Breast epithelium (tissue), 4 donors: ENCODE data around the gene PGLYRP4. TPM values are rescaled to one million over a fixed set of nuclear protein-coding genes. Genes with fewer than 3 reads are reported as not detected.
A peak's percentile ranks its signal among the peaks of the same experiment; 100 is the strongest.

Experiments used
- DNase-seq, 2 donors: peaks; one replicate each; pipeline ENCODE4 v3.0.0-alpha.2; 2019; ENCODE audit warnings: low spot score in 2 of 2
- H3K27ac ChIP-seq, 2 donors: fragments of 200-600 bp; sonication (generic) in 1 of 2; one replicate each; pipeline ENCODE4 v1.5.1; 2016 to 2019; ENCODE audit warnings: mild to moderate bottlenecking in 1 of 2
- H3K27me3 ChIP-seq, 2 donors: fragments of 200-600 bp; sonication (generic) in 1 of 2; one replicate each; pipeline versions ENCODE4 v1.5.1 to v1.6.0; 2017 to 2019; ENCODE audit warnings: control low read depth in 1 of 2, mild to moderate bottlenecking in 1 of 2
- H3K36me3 ChIP-seq: fragments of 200-600 bp; one replicate; pipeline ENCODE4 v1.5.1; 2019
- H3K4me1 ChIP-seq, 2 donors: fragments of 200-600 bp; sonication (generic); one replicate each; pipeline ENCODE4 v1.5.1; 2016 to 2019; ENCODE audit warnings: control low read depth in 1 of 2
- H3K4me3 ChIP-seq, 3 donors: fragments of 200-600 bp; sonication (generic); 1 replicate in 2 of 3; 2 replicates in 1 of 3; pipeline ENCODE4 v1.5.1; 2016 to 2019; ENCODE audit warnings: mild to moderate bottlenecking in 3 of 3, moderate library complexity in 2 of 3
- H3K9me3 ChIP-seq, 2 donors: fragments of 200-600 bp; sonication (generic) in 1 of 2; one replicate each; pipeline ENCODE4 v1.5.1; 2016 to 2019; ENCODE audit warnings: control low read depth in 1 of 2
- CTCF ChIP-seq, 3 donors: fragments of 450-650 bp; IDR thresholded peaks; one replicate each; pipeline ENCODE4 v1.5.1; 2016 to 2017; ENCODE audit warnings: antibody characterized with exemption in 3 of 3, mild to moderate bottlenecking in 3 of 3, moderate library complexity in 3 of 3
- POLR2A ChIP-seq: fragments of 450-650 bp; IDR thresholded peaks from one replicate; pipeline ENCODE4 v1.6.1; 2016; ENCODE audit warnings: antibody characterized with exemption, mild to moderate bottlenecking, moderate library complexity
- POLR2AphosphoS5 ChIP-seq, 3 donors: sonication (generic); formaldehyde crosslinking; IDR thresholded peaks; one replicate each; pipeline ENCODE4 v1.6.1; 2017; ENCODE audit warnings: antibody characterized with exemption in 3 of 3
- intact Hi-C: fragments of 100-400 bp; cut with DNase I; formaldehyde crosslinking; loops from one replicate; pipeline ENCODE4 v1.15.1; 2023; ENCODE audit warnings: low total_unique reads
- total RNA-seq, 3 donors: library from RNA; depleted of rRNA; stranded (reverse); fragments of >200 nt; gene quantifications; one replicate each; pipeline ENCODE4 v1.1.0, GENCODE V29; 2016

Gene PGLYRP4
- total RNA-seq, 3 donors from 2014 or later, result not detected

GRCh38 chr1:153342178-153342577, 6.5 kb downstream of the PGLYRP4 start:
- TF ChIP-seq CTCF (IDR thresholded peaks at IDR 0.05), result no peak
- no peak for TF ChIP-seq POLR2AphosphoS5 (IDR thresholded peaks at IDR 0.05)
- TF ChIP-seq POLR2A, result no peak

GRCh38 chr1:153341431-153341934, 7.2 kb downstream of the PGLYRP4 start:
- intact Hi-C loops, result no loop called here
- H3K36me3 ChIP-seq, result no peaks in the 10 kb centered on the region
- H3K27me3 ChIP-seq, result peaks cover 0 to 2% of the 10 kb centered on the region in 2 donors
- no peak for TF ChIP-seq POLR2A
- TF ChIP-seq CTCF (IDR thresholded peaks at IDR 0.05), result no peak
- TF ChIP-seq POLR2AphosphoS5 (IDR thresholded peaks at IDR 0.05), result no peak
- DNase-seq, result peak in 1 of 2 donors; percentile 34
- H3K27ac ChIP-seq, result no peak overlapping the region
- no peaks in the 10 kb centered on the region for H3K4me1 ChIP-seq
- no peaks in the 10 kb centered on the region for H3K9me3 ChIP-seq
- no peak overlapping the region for H3K4me3 ChIP-seq

More at GRCh38 chr1:153342178-153342577, 6.5 kb downstream of the PGLYRP4 start:
- DNase-seq, result no peak
- Histone ChIP-seq H3K4me3 (no peak overlapping the region), H3K27me3 (peaks cover 0 to 8% of the 10 kb centered on the region in 2 donors), H3K27ac (no peak overlapping the region), H3K4me1 (no peaks in the 10 kb centered on the region), H3K9me3 (no peaks in the 10 kb centered on the region), H3K36me3 (no peaks in the 10 kb centered on the region)
- intact Hi-C loops, result no loop called here

- no peak overlapping the region for H3K27ac ChIP-seq
- no peaks in the 10 kb centered on the region for H3K4me1 ChIP-seq
- H3K4me3 ChIP-seq, result no peak overlapping the region
- H3K27me3 ChIP-seq, result no peaks in the 10 kb centered on the region
- no peaks in the 10 kb centered on the region for H3K9me3 ChIP-seq
- no peaks in the 10 kb centered on the region for H3K36me3 ChIP-seq
- intact Hi-C loops, result no loop called here
- no peak for TF ChIP-seq POLR2AphosphoS5 (IDR thresholded peaks at IDR 0.05)
- no peak for TF ChIP-seq POLR2A
- no peak for TF ChIP-seq CTCF (IDR thresholded peaks at IDR 0.05)
- no peak for DNase-seq
These were observed 8.3 kb downstream of the PGLYRP4 start for GRCh38 chr1:153340356-153340755.

GRCh38 chr1:153339802-153340201, 8.8 kb downstream of the PGLYRP4 start:
- intact Hi-C loops, result no loop called here
- H3K27me3 ChIP-seq, result no peaks in the 10 kb centered on the region
- TF ChIP-seq POLR2AphosphoS5 (IDR thresholded peaks at IDR 0.05) (no peak), CTCF (IDR thresholded peaks at IDR 0.05) (no peak), POLR2A (no peak)
- H3K4me1 ChIP-seq, result no peaks in the 10 kb centered on the region
- no peak for DNase-seq
- H3K36me3 ChIP-seq, result no peaks in the 10 kb centered on the region
- no peaks in the 10 kb centered on the region for H3K9me3 ChIP-seq
- H3K4me3 ChIP-seq, result no peak overlapping the region
- H3K27ac ChIP-seq, result no peak overlapping the region

GRCh38 chr1:153337980-153338853, 10.4 kb downstream of the PGLYRP4 start:
- no peak for TF ChIP-seq POLR2AphosphoS5 (IDR thresholded peaks at IDR 0.05)
- no peak for TF ChIP-seq POLR2A
- TF ChIP-seq CTCF (IDR thresholded peaks at IDR 0.05), result no peak
- intact Hi-C loops, result no loop called here
- Histone ChIP-seq H3K36me3 (no peaks in the 10 kb centered on the region), H3K9me3 (no peaks in the 10 kb centered on the region), H3K4me3 (no peak overlapping the region), H3K4me1 (no peaks in the 10 kb centered on the region), H3K27ac (no peak overlapping the region), H3K27me3 (no peaks in the 10 kb centered on the region)
- no peak for DNase-seq
